Measurements from ENCODE around the gene SOWAHA.

GRCh38 chr5:132766020-132766805, 46.9 kb upstream of the SOWAHA start:
- TF ChIP-seq CTCF (IDR thresholded peaks at IDR 0.05; ENCODE audit: insufficient read depth, low read depth, low read length) (no peak), EZH2 (IDR thresholded peaks at IDR 0.05; ENCODE audit: insufficient read depth, low read length) (no peak)

All from astrocyte (in vitro differentiated cells and primary cell).